HCT116 (cell line): ENCODE measurements around the gene ATP2B3. TPM values are rescaled to one million over a fixed set of nuclear protein-coding genes. Genes with fewer than 3 reads are reported as not detected.

Experiments used
- ATAC-seq: fragments of 200-7000 bp; cut with Tn5 transposase; 2 replicates; pipeline ENCODE4 v1.9.1; 2020; ENCODE audit warnings: mild to moderate bottlenecking, moderate library complexity
- BruUV-seq: library from RNA; stranded (reverse); fragments of 400-500 nt; replicated peaks from 2 replicates; lab custom pipeline; 2021; lab: Mats Ljungman, UMichigan
- CTCF ChIA-PET: fragments of 300-600 bp; sonication (Branson Sonifier 250); formaldehyde crosslinking; loops from one replicate; lab custom pipeline; 2021; ENCODE audit warnings: antibody characterized with exemption; lab: Charles Lee
- POLR2A ChIA-PET: fragments of 300-600, 350-600 bp; sonication (Branson Sonifier 250); formaldehyde crosslinking; loops from one replicate; lab custom pipeline; 2021; ENCODE audit warnings: antibody characterized with exemption; lab: Charles Lee
- RAD21 ChIA-PET, 2 experiments: fragments of 300-600 bp; sonication (Branson Sonifier 250); formaldehyde crosslinking; loops; one replicate each; lab custom pipeline; 2023; ENCODE audit warnings: low total read pairs in 2 of 2; ENCODE audit not compliant: uncharacterized antibody in 2 of 2, unreplicated experiment in 2 of 2, low non-redundant PET in 1 of 2; lab: Charles Lee
- DNase-seq: peaks from one replicate; pipeline ENCODE4 v3.0.0-alpha.2; 2010; ENCODE audit warnings: low read depth, low spot score
- H2AFZ ChIP-seq: fragments of 200-600 bp; shearing (Covaris generic), sonication (generic); 2 replicates; pipeline ENCODE4 v1.6.1; 2017; ENCODE audit warnings: low read depth, mixed run types, mixed read lengths, antibody characterized with exemption, low read length; ENCODE audit not compliant: poor library complexity, severe bottlenecking
- H3K27ac ChIP-seq: 2 replicates; pipeline ENCODE4 v1.5.1; 2012; ENCODE audit warnings: low read depth, low read length
- H3K27me3 ChIP-seq: fragments of 200-600 bp; sonication (generic); 2 replicates; pipeline ENCODE4 v1.6.1; 2016; ENCODE audit warnings: mixed run types, low read length, mixed read lengths; ENCODE audit not compliant: insufficient read depth
- H3K36me3 ChIP-seq, 2 experiments: fragments of 200-500 bp in 1 of 2; fragments of 200-600 bp in 1 of 2; sonication (Bioruptor generic) in 1 of 2; sonication (generic) in 1 of 2; 2 replicates each; pipeline versions ENCODE4 v1.5.1 to v1.6.1; 2014 to 2016; ENCODE audit warnings: low read length in 2 of 2, inconsistent platforms in 1 of 2, mixed read lengths in 1 of 2, mixed run types in 1 of 2; ENCODE audit not compliant: insufficient read depth in 2 of 2, control insufficient read depth in 1 of 2
- H3K4me1 ChIP-seq, 2 experiments: fragments of 200-600 bp in 1 of 2; sonication (generic) in 1 of 2; 2 replicates each; pipeline versions ENCODE4 v1.5.1 to v1.6.1; 2012 to 2017; ENCODE audit warnings: low read length in 2 of 2, inconsistent platforms in 1 of 2, mild to moderate bottlenecking in 1 of 2, mixed read lengths in 1 of 2, mixed run types in 1 of 2, moderate library complexity in 1 of 2; ENCODE audit not compliant: insufficient read depth in 2 of 2, control insufficient read depth in 1 of 2
- H3K4me2 ChIP-seq: fragments of 200-600 bp; sonication (generic); 2 replicates; pipeline ENCODE4 v1.6.1; 2017; ENCODE audit warnings: mixed run types, low read length, mixed read lengths
- H3K4me3 ChIP-seq, 2 experiments: fragments of 200-600 bp in 1 of 2; sonication (generic) in 1 of 2; replicated peaks in 1 of 2; 2 replicates each; pipeline ENCODE4 v1.5.1; 2011 to 2016; ENCODE audit warnings: low read length in 2 of 2, control low read depth in 1 of 2, low read depth in 1 of 2, mild to moderate bottlenecking in 1 of 2, mixed read lengths in 1 of 2, mixed run types in 1 of 2
- H3K79me2 ChIP-seq: fragments of 200-600 bp; sonication (generic); 2 replicates; pipeline ENCODE4 v1.6.1; 2017; ENCODE audit warnings: mild to moderate bottlenecking, mixed run types, low read length, moderate library complexity, mixed read lengths; ENCODE audit not compliant: insufficient read depth
- H3K9ac ChIP-seq: fragments of 200-600 bp; sonication (generic); 2 replicates; pipeline ENCODE4 v1.6.1; 2016; ENCODE audit warnings: low read length, mixed read lengths
- H3K9me2 ChIP-seq: fragments of 200-600 bp; sonication (generic), shearing (Covaris generic); 2 replicates; pipeline ENCODE4 v1.6.1; 2017; ENCODE audit warnings: mixed run types, mild to moderate bottlenecking, moderate library complexity; ENCODE audit not compliant: insufficient read depth
- H3K9me3 ChIP-seq, 2 experiments: fragments of 200-500 bp in 1 of 2; fragments of 200-600 bp in 1 of 2; sonication (Bioruptor generic) in 1 of 2; sonication (generic) in 1 of 2; 2 replicates each; pipeline ENCODE4 v1.6.1; 2014 to 2017; ENCODE audit warnings: low read length in 2 of 2, mixed read lengths in 2 of 2, inconsistent platforms in 1 of 2, low read depth in 1 of 2, mild to moderate bottlenecking in 1 of 2, mixed run types in 1 of 2, moderate library complexity in 1 of 2; ENCODE audit not compliant: control insufficient read depth in 1 of 2, insufficient read depth in 1 of 2
- H4K20me1 ChIP-seq: fragments of 200-600 bp; sonication (generic), shearing (Covaris generic); 2 replicates; pipeline ENCODE4 v1.6.1; 2017; ENCODE audit warnings: mixed run types, mild to moderate bottlenecking, moderate library complexity; ENCODE audit not compliant: insufficient read depth
- EGR1 ChIP-seq: IDR thresholded peaks from 2 replicates; pipeline ENCODE4 v1.6.1; 2012; ENCODE audit warnings: low read depth
- EZH2 ChIP-seq: fragments of 200-600 bp; sonication (generic); IDR thresholded peaks from 2 replicates; pipeline ENCODE4 v1.6.1; 2017; ENCODE audit warnings: antibody characterized with exemption, mixed run types
- MAX ChIP-seq: IDR thresholded peaks from 2 replicates; pipeline ENCODE4 v1.6.1; 2012
- TCF7L2 ChIP-seq: IDR thresholded peaks from 2 replicates; pipeline ENCODE4 v1.7.0; 2011; ENCODE audit warnings: borderline replicate concordance, inconsistent platforms; ENCODE audit not compliant: insufficient read depth, insufficient read length; ENCODE audit errors: extremely low read depth
- ZNF274 ChIP-seq: fragments of 200-500 bp; sonication (Bioruptor generic); IDR thresholded peaks from 2 replicates; pipeline ENCODE4 v1.6.1; 2014; ENCODE audit warnings: mild to moderate bottlenecking, low read depth, low read length, inconsistent platforms
- intact Hi-C: fragments of 100-400 bp; cut with micrococcal nuclease; formaldehyde crosslinking; loops from 2 replicates; pipeline ENCODE4 v1.10.0; 2022
- total RNA-seq: library from RNA; stranded (reverse); gene quantifications from one replicate; pipeline ENCODE4 v1.2.1, GENCODE V29; 2021; ENCODE audit not compliant: unreplicated experiment

The ATP2B3 gene
- total RNA-seq, 1 experiment from 2014 or later = not detected

GRCh38 chrX:153522259-153522658 is 4.8 kb downstream of the ATP2B3 start (continued):
- TF ChIP-seq MAX (no peak), EZH2 (no peak), EGR1 (no peak)

DNA sequence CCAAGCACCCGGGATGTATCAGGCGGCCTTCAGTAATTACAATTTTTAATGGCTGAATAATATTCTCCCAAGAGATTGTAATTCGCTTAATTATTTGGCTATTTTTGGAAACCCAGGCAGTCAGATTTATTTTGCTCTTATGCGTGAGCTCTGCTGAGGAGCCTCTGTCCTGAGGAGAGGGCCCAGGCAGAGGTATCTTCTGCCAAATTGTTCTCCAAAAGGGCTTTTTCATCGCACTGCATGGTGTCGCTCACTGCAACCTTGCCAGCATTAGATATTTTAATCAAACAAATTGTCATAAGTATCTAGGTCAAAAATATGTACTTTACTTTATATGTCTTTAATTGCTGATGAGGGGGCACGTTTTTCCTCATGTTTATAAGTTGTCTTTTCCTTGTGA is 5.8 kb downstream of the ATP2B3 start:
- Histone ChIP-seq H4K20me1 (no peaks in the 10 kb centered on the region), H3K27me3 (no peaks in the 10 kb centered on the region), H3K4me1 (no peaks in the 10 kb centered on the region), H3K4me2 (no peak overlapping the region), H3K36me3 (no peaks in the 10 kb centered on the region), H3K9me3 (no peaks in the 10 kb centered on the region), H2AFZ (no peak overlapping the region), H3K4me3 (no peak overlapping the region), H3K9me2 (no peaks in the 10 kb centered on the region), H3K27ac (no peak overlapping the region)
- CTCF ChIA-PET = no interaction called here
- POLR2A ChIA-PET = no interaction called here
- ATAC-seq = no peak
- no peak for DNase-seq
- TF ChIP-seq TCF7L2 = no peak
- TF ChIP-seq, all 23 proteins: peak for 0
- intact Hi-C loops = no loop called here
- H3K79me2 ChIP-seq = no peaks in the 10 kb centered on the region
- no TSS peak for BruUV-seq
- H3K9ac ChIP-seq = no peak overlapping the region
- RAD21 ChIA-PET = no interaction called here

- no peaks in the 10 kb centered on the region for H4K20me1 ChIP-seq
- H3K27me3 ChIP-seq = no peaks in the 10 kb centered on the region
- no peaks in the 10 kb centered on the region for H3K9me3 ChIP-seq
- H3K4me3 ChIP-seq = no peak overlapping the region
- CTCF ChIA-PET = no interaction called here
- H3K4me1 ChIP-seq = no peaks in the 10 kb centered on the region
- DNase-seq = no peak
- intact Hi-C loops = no loop called here
- TF ChIP-seq ZNF274 = no peak
- no peaks in the 10 kb centered on the region for H3K9me2 ChIP-seq
- no peak overlapping the region for H3K27ac ChIP-seq
- H3K4me2 ChIP-seq = no peak overlapping the region
- no peak overlapping the region for H2AFZ ChIP-seq
- no peak for ATAC-seq
- H3K79me2 ChIP-seq = no peaks in the 10 kb centered on the region
- no TSS peak for BruUV-seq
- H3K36me3 ChIP-seq = no peaks in the 10 kb centered on the region
- POLR2A ChIA-PET = no interaction called here
- RAD21 ChIA-PET = no interaction called here
- H3K9ac ChIP-seq = no peak overlapping the region
These were observed 6.8 kb downstream of the ATP2B3 start for GRCh38 chrX:153524234-153524633.
